GM10266 (cell line): ENCODE data around the gene SDC3.
A peak's percentile ranks its signal among the peaks of the same experiment; 100 is the strongest.

Source experiments
- DNase-seq: peaks from one replicate; pipeline ENCODE4 v3.0.0; 2012; ENCODE audit errors: extremely low spot score
- TF ChIP-seq, protein P1 (sequence below): IDR thresholded peaks from 2 replicates; pipeline ENCODE4 v1.5.1; 2012; ENCODE audit warnings: mild to moderate bottlenecking, low read depth; ENCODE audit not compliant: control insufficient read depth, insufficient read depth; ENCODE audit errors: missing control alignments

SDC3 gene

DNA sequence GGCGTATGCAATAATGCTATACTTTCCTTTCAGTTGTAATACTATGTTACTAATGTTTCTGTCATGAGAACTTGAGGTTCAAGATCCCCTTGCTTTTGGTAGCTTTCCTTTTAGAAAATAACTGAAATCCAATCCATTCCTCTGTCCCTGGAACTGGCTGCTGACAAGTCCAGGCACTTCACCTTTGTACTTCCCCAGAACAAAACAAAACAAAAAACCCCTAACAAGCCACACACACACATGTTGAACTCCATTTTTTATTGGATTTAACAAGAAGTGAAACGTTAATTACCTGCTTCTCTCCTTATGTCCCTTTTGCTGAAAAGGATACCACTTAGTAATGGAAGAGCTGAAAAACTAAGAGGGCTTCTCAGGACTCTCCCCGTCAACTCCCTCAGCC lies 26.1 kb upstream of the SDC3 start:
- TF ChIP-seq, protein P1, sequence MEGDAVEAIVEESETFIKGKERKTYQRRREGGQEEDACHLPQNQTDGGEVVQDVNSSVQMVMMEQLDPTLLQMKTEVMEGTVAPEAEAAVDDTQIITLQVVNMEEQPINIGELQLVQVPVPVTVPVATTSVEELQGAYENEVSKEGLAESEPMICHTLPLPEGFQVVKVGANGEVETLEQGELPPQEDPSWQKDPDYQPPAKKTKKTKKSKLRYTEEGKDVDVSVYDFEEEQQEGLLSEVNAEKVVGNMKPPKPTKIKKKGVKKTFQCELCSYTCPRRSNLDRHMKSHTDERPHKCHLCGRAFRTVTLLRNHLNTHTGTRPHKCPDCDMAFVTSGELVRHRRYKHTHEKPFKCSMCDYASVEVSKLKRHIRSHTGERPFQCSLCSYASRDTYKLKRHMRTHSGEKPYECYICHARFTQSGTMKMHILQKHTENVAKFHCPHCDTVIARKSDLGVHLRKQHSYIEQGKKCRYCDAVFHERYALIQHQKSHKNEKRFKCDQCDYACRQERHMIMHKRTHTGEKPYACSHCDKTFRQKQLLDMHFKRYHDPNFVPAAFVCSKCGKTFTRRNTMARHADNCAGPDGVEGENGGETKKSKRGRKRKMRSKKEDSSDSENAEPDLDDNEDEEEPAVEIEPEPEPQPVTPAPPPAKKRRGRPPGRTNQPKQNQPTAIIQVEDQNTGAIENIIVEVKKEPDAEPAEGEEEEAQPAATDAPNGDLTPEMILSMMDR: no peak
- DNase-seq: no peak

DNA sequence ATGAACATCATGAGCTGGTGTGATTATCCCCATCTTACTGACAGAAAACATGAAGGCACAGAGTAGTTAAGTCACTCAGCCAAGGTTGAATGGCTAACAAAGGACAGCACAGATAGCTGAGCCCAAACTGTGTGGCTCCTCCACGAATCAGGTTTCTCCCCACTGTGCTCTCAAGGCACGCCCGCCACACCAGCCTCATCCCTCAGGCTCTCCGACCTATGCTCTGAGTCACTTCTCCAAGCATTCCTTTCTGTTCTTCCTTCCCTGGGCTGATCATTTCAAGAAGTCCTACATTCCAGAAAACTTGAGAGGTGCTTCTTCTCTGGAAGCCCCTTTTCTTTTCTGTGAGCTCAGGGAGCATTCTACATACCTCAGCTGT lies 25.3 kb upstream of the SDC3 start:
- no peak for DNase-seq
- TF ChIP-seq, protein P1: no peak

DNA sequence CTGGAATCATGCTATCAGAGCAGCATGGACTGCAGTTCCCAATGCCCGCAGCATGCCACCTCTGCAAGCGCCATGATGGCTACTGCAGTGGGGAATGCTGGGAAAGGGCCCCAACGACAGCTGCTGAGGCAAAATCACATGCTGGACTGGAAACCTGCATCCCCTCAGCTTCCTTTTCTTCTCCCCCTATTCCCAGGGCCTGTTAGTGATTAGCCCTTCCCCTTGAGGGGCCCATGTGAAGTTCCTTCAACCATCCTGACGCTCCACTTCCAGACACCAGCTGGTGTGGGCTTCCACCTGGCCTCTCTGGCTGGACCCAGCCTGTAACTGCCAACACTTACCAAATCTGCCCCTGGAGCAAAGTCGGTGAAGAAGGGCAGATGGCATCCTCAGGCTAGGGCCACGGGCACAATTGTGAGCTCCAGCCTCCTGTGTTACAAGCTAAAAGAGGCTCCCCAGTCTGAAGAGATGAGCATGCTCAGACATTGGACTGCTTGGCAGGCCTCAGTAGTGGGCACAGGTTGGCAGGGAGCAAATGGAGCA lies 22.1 kb upstream of the SDC3 start:
- TF ChIP-seq, protein P1: no peak
- DNase-seq: no peak

DNA sequence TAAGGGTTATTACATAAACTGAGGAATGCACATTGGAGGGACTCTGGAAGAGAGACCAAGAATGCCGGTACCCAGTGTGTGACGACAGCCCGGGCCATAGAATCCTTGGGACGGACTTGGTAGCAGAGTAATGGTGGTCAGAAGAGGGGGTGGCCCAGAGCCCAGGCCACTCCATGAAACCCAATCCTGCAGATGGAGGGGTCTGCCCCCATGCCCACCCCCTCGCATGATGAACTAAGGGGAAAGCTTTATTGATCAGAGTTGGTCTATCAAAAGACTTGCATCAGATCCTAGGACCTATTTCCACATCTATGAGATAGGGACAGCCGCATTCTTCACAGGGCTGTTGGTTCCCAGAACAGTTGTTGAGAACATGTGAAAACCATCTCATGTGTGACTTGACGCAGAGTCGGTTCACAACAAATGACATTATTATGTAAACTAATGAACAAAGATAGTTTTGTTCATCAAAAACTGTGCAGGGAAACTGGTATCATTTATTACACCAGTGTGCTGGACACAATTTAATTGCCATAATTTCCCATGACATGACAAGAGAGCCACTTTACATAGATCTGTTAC lies 21.5 kb upstream of the SDC3 start:
- no peak for DNase-seq
- TF ChIP-seq, protein P1: no peak

DNA sequence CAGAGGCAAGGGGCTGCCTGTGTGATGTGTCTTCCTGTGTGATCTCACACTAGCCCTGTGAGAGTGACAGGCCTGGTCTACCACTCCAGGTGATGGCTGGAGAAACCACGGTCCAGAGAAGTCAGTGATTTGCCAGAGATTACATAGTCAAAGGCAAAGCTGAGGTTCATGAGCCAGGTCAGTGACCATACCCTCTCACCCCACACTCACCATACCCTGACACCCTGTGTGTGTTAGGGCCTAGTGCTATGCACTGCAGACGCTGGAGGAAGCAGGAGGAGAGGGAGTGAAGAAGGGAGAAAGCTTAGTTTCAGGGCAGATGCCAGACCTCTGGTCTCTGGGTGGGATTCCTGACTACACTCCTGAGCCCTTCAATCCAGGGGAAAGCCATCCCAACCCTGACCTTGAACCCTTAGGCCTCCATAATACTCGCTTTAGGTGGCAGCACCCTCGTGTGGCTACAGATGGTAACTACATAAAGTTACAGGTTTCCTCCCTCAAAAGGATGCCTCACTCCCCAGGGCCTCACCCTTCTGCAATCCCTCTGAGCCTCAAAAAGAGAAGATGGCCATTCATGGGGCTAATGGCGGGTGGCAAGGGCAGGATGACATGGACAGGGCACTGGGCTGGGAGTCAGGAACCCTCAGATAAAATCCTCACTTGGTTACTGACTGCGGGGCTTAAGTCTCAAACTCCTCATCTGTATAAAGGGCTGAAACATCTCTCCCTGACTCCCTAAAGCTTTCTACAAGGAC lies 20.8 kb upstream of the SDC3 start:
- DNase-seq: peak; percentile 62
- TF ChIP-seq, protein P1: peak; percentile 74

DNA sequence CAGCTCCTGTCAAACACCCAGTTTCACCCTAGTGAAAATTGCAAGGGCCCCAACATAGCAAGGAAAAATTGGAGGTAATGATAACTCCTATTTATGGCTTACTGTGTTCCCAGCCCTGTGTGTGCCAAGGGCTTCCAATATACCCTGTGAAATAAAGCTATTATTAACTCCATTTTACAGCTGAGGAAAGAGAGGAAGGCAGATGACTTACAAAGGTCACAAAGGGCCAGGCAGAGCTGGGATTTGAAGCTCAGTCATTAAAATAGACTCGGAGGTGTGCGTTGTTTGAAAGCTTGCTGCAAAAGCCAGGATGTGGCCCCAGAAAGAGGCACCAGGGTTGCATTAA lies 20.2 kb upstream of the SDC3 start:
- TF ChIP-seq, protein P1: no peak
- DNase-seq: no peak

DNA sequence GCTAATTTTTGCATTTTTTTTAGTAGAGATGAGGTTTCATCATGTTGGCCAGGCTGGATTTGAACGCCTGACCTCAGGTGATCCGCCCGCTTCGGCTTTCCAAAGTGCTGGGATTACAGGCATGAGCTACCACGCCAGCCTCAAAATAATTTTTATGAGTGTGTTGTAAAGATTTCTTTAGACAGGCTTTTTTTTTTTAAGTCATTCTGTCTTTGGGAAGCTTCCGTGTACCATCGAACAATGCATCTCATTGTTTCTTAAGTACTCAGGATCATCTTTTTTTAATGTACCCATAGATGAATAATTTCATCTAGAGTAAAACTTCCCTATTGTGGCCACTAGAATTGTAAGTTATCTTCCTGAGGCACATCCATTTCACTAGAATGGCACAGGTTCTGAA lies 19.6 kb upstream of the SDC3 start:
- DNase-seq: no peak
- TF ChIP-seq, protein P1: no peak
